ENCODE measurements around the gene PSKH1.
A peak's percentile ranks its signal among the peaks of the same experiment; 100 is the strongest.
"Not testable (repeated sequence)": the region's sequence is repeated elsewhere in the genome, so short reads cannot be mapped to it uniquely, and the experiment has no call there.

PSKH1 gene

DNA sequence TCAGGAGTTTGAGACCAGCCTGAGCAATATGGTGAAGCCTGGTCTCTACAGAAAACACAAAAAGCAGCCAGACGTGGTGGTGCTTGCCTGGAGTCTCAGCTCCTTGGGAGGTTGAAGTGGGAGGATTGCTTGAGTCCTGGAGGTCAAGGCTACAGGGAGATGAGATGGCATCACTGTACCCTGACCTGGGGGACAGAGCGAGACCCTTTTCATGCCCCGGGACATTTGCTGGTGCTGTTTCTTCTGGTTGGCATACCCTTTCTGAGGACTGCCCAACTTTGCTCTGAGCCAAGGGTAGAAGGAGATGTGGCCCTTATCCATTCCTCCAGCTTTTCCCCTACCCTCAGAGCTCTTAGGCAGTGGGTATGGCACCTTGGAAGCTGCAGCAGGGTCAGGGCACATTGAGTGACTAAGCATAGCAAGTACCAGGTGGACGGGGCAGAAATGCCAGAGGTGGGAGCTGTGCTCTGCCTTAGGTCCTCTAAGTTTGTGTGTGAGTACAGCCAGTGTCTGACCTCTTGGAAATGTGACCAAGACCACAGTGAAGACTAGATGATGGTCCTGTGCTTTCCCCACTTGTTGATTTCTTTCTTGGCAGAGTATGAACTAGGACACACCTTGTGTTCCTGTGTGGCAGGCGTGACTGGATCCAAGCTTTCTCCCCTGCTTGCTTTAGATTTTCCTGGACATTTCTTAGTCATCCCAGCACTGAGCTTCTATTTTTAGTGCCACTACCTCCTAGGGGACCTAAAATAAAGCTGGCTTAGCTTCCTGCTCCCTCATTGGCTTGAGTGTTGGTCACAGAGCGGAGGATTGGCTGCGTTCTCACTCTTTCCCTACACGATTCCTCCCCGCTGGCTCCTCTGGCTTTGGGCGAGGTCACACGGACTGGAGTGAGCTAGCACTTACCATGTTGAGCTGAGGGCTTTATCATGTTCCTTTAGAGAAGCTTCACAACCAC is 30.2 kb upstream of the PSKH1 start:
- H3K27ac Mint-ChIP-seq = peak overlapping the region; percentile 97
- no peak overlapping the region for H3K4me3 Mint-ChIP-seq
- no peaks in the 10 kb centered on the region for H3K9me3 Mint-ChIP-seq
- DNase-seq = no peak
- peaks cover 38% of the 10 kb centered on the region for H3K36me3 Mint-ChIP-seq (ENCODE audit: low read depth)
- TF ChIP-seq, protein P1, sequence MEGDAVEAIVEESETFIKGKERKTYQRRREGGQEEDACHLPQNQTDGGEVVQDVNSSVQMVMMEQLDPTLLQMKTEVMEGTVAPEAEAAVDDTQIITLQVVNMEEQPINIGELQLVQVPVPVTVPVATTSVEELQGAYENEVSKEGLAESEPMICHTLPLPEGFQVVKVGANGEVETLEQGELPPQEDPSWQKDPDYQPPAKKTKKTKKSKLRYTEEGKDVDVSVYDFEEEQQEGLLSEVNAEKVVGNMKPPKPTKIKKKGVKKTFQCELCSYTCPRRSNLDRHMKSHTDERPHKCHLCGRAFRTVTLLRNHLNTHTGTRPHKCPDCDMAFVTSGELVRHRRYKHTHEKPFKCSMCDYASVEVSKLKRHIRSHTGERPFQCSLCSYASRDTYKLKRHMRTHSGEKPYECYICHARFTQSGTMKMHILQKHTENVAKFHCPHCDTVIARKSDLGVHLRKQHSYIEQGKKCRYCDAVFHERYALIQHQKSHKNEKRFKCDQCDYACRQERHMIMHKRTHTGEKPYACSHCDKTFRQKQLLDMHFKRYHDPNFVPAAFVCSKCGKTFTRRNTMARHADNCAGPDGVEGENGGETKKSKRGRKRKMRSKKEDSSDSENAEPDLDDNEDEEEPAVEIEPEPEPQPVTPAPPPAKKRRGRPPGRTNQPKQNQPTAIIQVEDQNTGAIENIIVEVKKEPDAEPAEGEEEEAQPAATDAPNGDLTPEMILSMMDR (IDR thresholded peaks at IDR 0.05) = no peak
- peaks cover 6% of the 10 kb centered on the region for H3K4me1 Mint-ChIP-seq
- H3K27me3 Mint-ChIP-seq (ENCODE audit: low read depth, poor library complexity) = peaks cover 3% of the 10 kb centered on the region

DNA sequence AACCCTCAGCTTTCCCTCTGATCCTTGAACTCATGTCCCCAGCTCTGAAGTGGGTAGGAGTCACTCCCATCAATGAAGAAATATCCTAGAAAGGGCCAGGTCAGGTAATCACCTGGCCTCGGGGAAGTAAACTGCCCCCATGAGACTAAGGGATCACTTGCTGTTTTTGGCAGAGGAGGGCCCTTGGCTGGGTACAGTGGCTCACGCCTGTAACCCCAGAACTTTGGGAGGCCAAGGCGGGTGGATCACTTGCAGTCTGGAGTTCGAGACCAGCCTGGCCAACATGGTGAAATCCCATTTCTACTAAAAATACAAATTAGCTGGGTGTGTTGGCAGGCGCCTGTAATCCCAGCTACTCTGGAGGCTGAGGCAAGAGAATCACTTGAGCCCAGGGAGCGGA is 29.0 kb upstream of the PSKH1 start:
- not testable (repeated sequence) for H3K4me1 Mint-ChIP-seq; H3K27me3 Mint-ChIP-seq (ENCODE audit: low read depth, poor library complexity); DNase-seq; H3K4me3 Mint-ChIP-seq; H3K9me3 Mint-ChIP-seq
- Mint-ChIP-seq H3K27ac (peak overlapping the region; percentile 61), H3K36me3 (ENCODE audit: low read depth) (peaks cover 27% of the 10 kb centered on the region)

DNA sequence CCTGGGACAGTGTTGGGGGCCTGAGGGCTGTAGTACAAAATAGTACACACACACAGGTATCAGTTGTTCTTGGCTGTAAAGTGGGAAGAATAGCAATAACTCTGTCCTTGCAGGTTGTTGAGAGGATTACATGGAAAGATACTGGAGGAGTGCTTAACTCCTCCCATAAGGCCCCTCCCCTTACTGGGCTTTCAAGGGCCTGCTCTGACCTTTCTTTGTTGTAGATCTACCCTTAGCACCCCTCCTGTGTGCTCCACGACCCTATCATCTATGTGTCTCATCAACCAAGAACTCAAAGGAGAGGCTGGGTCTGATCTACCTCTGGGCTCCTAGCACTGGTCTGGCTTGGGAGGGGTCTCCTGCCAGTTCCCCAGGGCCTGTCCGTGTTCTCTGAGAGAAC is 28.5 kb upstream of the PSKH1 start:
- peaks cover 3% of the 10 kb centered on the region for H3K27me3 Mint-ChIP-seq (ENCODE audit: low read depth, poor library complexity)
- no peak overlapping the region for H3K4me3 Mint-ChIP-seq
- peaks cover 25% of the 10 kb centered on the region for H3K36me3 Mint-ChIP-seq (ENCODE audit: low read depth)
- H3K9me3 Mint-ChIP-seq = no peaks in the 10 kb centered on the region
- DNase-seq = no peak
- H3K27ac Mint-ChIP-seq = no peak overlapping the region
- TF ChIP-seq, protein P1 (IDR thresholded peaks at IDR 0.05) = no peak
- peaks cover 6% of the 10 kb centered on the region for H3K4me1 Mint-ChIP-seq

DNA sequence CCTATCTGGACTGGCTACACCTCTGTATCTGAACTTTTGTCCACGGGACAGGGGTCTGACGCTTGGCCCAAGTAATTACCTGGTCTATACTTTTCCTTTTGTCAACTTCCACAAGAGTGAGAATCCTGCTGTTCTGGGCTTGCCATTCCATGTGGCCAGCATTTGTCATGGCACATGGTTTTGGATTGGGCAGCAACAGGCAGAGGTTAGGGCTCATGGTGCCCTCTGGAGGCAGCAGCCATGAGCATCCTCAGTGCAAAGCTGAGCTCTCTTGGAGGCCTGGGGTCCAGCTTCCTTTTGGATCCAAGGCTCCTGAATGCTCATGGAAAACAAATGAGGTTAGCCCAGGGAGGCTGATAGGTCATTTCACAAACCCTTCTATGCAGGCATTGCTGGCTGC is 27.7 kb upstream of the PSKH1 start:
- no peak for DNase-seq
- H3K4me3 Mint-ChIP-seq = no peak overlapping the region
- H3K27me3 Mint-ChIP-seq (ENCODE audit: low read depth, poor library complexity) = peaks cover 3% of the 10 kb centered on the region
- peaks cover 27% of the 10 kb centered on the region for H3K36me3 Mint-ChIP-seq (ENCODE audit: low read depth)
- H3K27ac Mint-ChIP-seq = no peak overlapping the region
- peaks cover 6% of the 10 kb centered on the region for H3K4me1 Mint-ChIP-seq
- TF ChIP-seq, protein P1 (IDR thresholded peaks at IDR 0.05) = no peak
- no peaks in the 10 kb centered on the region for H3K9me3 Mint-ChIP-seq

DNA sequence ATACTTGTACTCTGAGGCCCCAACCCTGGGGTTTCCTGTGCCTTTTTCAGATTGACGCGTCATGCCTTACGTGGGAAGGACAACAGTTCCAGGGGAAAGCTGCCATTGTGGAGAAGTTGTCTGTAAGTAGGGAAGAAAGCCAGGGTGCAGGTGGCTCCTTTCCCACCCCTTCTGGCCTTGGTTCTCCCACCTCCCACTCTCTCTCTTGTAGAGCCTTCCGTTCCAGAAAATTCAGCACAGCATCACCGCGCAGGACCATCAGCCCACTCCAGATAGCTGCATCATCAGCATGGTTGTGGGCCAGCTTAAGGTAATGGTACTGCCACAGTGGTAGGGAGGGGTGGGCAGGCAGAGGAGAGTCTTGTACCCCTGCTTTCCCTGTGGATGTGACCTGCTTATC is 24.8 kb upstream of the PSKH1 start:
- Mint-ChIP-seq H3K36me3 (ENCODE audit: low read depth) (peaks cover 27% of the 10 kb centered on the region), H3K4me1 (peaks cover 7% of the 10 kb centered on the region), H3K27me3 (ENCODE audit: low read depth, poor library complexity) (no peaks in the 10 kb centered on the region), H3K4me3 (no peak overlapping the region), H3K27ac (no peak overlapping the region), H3K9me3 (no peaks in the 10 kb centered on the region)
- DNase-seq = no peak
- TF ChIP-seq, protein P1 (IDR thresholded peaks at IDR 0.05) = no peak

DNA sequence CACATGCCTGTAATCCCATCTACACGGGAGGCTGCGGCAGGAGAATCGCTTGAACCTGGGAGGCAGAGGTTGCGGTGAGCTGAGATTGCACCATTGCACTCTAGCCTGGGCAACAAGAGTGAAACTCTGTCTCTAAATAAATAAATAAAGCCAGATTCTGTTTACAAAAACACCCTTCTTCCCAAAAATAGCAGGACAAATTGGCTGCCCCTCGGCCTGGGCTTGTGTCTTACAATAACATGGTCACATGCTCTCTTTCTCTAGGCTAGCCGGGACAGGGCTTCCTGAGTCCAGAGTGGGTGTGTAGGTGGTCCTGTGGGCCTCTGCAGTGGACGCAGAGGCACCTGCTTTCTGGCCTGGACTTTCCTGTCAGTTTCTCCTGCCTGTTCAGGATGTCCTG is 23.4 kb upstream of the PSKH1 start:
- TF ChIP-seq, protein P1 (IDR thresholded peaks at IDR 0.05) = no peak
- H3K36me3 Mint-ChIP-seq (ENCODE audit: low read depth) = peaks cover 24% of the 10 kb centered on the region
- no peak for DNase-seq
- H3K9me3 Mint-ChIP-seq = no peaks in the 10 kb centered on the region
- no peak overlapping the region for H3K4me3 Mint-ChIP-seq
- no peaks in the 10 kb centered on the region for H3K27me3 Mint-ChIP-seq (ENCODE audit: low read depth, poor library complexity)
- H3K27ac Mint-ChIP-seq = no peak overlapping the region
- H3K4me1 Mint-ChIP-seq = peaks cover 17% of the 10 kb centered on the region

All from nephron progenitor cell (in vitro differentiated cells).